GM19438 (cell line): ENCODE measurements around the gene SLC5A5.
"Not testable (repeated sequence)": the region's sequence is repeated elsewhere in the genome, so short reads cannot be mapped to it uniquely, and the experiment has no call there.

ENCODE experiments used
- ATAC-seq: cut with Tn5 transposase; IDR thresholded peaks from one replicate; pipeline ENCODE4 v1.9.1; 2021; ENCODE audit warnings: low read depth; ENCODE audit not compliant: unreplicated experiment

Gene SLC5A5

DNA sequence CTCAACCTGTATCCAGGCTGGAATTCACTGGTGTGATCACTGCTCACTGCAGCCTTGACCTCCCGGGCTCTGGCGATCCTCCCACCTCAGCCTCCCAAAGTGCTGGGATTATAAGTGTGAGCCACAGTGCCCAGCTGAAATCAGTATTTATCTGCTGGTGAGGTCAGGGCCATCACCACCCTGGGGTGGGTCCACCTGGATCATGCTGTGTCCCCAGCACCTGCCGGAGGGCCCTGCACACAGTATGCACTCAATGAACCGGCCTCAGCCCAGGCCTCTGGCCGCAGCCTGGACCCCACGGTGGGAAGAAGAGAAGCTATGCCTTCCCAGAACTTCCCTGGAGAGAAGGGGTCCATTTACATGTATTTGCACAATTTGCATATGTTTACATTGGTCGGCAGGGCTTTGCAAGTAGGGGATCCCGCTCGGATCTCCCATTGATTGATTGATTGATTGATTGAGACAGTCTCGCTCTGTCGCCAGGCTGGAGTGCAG, 2.6 kb upstream of the SLC5A5 start:
- no peak for ATAC-seq

DNA sequence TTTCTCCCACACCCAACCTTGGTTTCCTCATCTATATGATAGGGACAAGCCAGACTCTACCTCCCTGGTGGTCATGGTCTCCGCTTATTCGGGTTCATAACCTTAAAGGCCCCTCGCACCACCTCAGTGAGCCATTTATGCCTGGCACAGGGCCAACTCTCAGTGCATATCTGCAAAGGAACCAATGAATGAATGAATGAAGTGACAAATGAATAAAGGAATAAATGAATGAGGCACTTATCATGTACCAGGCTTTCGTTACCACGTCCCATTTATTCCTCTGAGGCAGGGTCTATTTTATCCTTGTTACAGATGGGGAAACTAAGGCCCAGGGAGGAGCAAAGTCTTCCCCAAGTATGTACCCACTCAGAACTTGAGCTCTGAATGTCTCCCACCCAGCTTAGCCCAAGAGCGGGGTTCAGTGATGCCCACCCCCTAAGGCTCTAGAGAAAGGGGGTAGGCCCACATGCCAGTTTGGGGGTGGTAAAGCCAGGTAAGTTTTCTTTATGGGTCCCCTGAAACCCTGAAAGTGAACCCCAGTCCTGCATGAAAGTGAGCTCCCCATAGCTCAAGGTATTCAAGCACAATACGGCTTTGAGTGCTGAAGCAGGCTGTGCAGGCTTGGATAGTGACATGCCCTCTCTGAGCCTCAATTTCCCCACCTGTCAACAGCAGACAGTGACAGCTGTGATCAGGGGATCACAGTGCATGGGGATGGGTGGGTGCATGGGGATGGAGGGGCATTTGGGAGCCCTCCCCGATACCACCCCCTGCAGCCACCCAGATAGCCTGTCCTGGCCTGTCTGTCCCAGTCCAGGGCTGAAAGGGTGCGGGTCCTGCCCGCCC, 490 bp upstream of the SLC5A5 start:
- ATAC-seq: no peak

DNA sequence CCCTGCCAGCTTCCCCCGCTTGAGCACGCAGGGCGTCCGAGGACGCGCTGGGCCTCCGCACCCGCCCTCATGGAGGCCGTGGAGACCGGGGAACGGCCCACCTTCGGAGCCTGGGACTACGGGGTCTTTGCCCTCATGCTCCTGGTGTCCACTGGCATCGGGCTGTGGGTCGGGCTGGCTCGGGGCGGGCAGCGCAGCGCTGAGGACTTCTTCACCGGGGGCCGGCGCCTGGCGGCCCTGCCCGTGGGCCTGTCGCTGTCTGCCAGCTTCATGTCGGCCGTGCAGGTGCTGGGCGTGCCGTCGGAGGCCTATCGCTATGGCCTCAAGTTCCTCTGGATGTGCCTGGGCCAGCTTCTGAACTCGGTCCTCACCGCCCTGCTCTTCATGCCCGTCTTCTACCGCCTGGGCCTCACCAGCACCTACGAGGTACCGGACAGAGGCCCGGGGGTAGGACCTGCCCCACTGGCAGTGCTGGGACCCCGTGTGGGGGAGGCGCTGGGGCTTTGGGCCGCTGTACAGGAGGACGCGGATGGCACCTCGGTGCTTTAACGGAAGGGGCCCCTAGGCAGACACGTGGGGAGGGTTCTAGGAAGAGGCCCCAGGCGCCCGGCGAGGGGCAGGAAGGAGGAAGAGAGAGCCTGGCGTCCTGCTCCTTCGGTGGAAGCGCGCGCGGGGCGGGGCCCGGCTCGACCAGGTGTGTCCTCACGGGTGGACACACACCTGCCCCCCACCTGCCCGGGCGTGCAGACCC, 681 bp downstream of the SLC5A5 start:
- ATAC-seq: no peak

DNA sequence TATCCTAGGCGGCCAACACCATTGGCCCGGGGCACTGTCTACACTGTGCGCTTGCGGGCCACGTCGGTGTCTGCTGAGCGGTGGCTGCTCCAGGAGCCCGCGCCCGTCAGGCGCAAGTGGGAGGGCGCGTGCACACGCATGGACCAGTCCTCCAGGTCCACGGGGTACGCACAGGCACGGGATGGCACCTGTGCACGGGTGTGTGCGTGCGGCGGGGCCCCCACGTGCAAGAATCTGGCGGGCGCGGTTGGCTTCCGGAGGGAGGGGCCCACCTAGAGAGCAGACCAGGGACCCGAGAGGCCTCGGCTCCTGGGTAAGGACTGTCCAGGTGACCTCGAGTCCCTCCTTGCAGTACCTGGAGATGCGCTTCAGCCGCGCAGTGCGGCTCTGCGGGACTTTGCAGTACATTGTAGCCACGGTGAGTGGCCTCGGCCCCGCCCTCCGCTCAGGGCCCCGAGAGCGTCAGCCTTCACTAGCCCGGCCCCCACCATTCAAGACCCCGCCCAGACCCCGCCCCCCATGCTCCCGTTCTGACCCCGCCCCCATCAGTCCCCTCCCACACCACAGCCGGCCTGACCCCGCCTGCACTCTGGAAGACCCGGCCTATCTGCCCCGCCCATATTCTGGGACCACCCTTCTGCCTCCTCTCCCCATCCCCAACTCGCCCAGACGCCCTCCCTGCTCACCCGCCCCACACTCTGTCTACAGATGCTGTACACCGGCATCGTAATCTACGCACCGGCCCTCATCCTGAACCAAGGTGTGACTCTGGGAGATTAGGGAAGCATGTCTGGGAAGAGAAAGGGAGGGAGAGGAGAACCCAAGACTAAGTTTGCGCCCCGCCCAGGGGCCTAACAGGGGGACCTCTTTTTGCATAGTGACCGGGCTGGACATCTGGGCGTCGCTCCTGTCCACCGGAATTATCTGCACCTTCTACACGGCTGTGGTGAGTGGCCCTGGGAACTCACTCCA, 2.3 kb downstream of the SLC5A5 start:
- no peak for ATAC-seq

DNA sequence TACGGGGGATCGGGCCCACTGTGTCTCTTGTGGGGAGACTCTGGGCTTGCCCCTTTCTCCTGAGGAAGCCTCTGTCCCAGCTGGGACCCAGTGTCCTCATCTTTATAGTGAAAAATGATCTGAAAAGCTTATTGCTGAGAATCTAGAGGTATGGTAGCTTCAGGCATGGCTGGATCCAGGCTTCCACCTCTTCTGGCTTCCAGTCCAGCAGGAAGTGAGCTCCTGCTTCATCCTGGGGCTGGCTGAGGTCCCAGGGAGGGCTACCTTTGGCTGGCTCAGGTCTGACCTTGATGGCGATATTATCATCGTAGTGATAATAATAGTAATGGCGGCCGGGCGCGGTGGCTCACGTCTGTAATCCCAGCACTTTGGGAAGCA, 3.0 kb downstream of the SLC5A5 start:
- ATAC-seq: no peak

DNA sequence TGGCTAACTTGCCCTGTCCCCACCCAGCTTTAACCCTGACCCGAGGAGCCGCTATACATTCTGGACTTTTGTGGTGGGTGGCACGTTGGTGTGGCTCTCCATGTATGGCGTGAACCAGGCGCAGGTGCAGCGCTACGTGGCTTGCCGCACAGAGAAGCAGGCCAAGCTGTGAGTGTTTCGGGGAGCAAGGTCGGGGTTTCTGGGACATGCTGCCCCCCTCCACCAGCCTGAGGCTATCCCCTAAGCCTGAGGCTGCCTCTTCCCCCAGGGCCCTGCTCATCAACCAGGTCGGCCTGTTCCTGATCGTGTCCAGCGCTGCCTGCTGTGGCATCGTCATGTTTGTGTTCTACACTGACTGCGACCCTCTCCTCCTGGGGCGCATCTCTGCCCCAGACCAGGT, 6.0 kb downstream of the SLC5A5 start:
- ATAC-seq: no peak

DNA sequence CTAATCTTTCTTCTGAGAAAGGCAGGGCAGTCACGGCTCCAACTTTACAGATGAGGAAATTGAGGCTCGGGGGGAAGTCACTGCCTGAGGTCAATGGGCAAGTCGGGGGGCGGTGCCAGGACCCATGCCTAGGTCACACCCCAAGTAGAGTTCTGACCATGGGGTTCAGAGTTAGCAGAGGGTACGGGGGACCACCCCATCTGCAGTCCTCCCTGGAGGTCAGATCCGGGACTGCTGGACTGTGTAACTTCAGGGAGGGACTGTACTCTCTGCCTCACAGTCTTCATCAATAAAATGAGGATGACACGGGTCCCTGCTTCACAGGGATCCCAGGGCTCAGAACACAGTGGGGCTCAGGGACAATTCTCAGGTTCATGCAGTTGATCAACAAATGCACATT, 7.7 kb downstream of the SLC5A5 start:
- ATAC-seq: no peak

DNA sequence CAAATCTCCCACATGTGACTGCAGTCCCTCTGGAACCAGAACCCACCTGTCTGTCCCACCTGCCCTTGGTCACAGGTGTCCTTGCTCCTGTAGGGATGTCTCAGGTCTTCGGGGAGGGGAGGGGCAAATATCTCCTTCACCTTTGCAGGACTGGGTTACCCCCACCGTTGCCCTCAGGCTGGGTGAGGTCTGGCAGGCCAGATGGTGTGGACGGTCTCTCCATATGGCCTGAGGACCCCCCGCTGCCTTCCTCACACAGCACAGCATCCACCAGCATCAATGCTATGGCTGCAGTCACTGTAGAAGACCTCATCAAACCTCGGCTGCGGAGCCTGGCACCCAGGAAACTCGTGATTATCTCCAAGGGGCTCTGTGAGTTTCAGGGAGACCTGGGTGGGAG, 10.0 kb downstream of the SLC5A5 start:
- no peak for ATAC-seq

DNA sequence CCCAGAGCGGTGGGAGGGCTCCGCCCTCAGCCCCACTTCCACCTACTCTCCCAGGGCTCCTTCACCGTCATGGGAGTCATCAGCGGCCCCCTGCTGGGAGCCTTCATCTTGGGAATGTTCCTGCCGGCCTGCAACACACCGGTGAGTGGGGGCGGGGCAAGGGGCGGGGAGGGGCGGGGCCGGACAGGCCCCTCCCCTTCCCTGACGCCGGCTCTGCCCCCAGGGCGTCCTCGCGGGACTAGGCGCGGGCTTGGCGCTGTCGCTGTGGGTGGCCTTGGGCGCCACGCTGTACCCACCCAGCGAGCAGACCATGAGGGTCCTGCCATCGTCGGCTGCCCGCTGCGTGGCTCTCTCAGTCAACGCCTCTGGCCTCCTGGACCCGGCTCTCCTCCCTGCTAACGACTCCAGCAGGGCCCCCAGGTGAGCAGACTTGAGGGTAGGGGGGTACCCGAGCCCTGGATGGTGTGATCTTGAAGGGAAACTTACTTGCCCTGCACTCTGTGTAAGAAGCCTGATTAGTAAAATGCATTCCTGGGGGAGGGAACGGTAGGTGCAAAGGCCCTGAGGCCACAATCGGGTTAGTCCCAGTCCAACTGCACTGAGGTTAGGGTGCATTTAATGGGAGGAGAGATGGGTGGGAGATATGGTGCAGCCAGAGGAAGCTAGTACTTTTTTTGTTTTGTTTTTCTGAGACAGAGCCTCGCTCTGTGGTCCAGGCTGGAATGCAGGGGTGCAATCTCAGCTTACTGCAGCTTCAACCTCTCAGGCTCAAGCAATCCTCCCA, 12.1 kb downstream of the SLC5A5 start:
- ATAC-seq: no peak

DNA sequence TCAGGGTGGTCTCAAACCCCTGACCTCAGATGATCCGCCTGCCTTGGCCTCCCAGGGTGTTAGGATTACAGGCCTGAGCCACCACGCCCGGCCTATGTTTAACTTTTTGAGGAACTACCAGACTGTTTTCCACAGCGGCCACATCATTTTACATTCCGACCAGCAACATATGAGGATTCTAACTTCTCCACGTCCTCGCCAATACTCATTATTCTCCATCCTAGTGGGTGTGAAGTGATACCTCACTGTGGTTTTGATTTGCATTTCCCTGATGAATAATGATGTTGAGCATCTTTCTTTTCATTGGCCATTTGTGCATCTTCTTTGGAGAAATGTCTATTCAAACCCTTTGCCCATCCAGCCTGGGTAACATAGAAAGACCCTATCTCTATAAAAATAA, 14.8 kb downstream of the SLC5A5 start:
- no peak for ATAC-seq

DNA sequence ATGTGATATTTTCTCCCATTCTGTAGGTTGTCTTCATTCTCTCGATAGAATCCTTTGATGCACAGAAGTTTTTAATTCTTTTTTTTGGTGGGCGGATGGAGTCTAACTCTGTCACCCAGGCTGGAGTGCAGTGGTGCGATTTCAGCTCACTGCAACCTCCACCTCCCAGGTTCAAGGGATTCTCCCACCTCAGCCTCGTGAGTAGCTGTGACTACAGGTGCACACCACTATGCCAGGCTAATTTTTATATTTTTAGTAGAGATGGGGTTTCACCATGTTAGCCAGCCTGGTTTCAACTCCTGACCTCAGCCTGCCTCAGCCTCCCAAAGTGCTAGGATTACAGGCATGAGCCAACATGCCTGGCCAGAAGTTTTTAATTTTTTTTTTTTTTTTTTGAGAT, 15.5 kb downstream of the SLC5A5 start:
- not testable (repeated sequence) for ATAC-seq

DNA sequence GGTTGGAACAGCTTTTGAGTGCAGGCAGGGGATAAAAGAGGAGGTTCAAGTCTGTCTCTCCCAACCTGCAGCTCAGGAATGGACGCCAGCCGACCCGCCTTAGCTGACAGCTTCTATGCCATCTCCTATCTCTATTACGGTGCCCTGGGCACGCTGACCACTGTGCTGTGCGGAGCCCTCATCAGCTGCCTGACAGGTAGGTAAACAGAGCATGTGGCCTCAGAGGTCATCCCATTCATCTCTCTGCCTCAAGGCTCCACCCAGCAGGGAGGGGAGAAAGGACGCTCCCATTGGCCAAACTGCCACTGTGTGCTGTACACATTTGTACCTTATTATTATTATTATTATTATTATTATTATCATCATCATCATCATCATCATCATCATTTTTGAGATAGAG, 16.5 kb downstream of the SLC5A5 start:
- ATAC-seq: no peak

DNA sequence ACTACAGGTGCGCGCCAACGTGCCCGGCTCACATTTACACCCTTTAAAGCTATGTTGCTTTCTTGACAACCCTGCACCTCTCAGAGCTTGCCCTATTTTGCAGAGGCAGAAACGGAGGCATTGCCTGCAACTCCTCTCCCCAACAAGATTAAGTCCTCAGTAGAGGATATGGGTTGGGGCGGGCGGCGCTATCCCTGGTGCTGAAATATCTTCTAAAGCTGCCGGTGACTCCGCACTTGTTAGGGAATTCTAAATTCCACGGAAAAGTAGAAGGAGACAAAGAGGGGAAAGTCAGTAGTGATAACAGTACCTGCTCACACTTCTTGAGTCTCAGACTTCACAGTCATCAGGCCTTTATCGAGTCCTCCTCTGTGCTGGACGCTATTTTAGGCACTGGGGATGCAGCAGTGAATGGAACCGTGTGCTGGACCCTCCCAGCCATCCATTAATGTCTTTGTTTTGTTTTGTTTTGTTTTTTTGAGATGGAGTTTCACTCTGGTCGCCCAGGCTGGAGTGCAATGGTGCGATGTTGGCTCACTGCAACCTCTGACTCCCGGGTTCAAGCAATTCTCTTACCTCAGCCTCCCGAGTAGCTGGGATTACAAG, 18.0 kb downstream of the SLC5A5 start:
- no peak for ATAC-seq

DNA sequence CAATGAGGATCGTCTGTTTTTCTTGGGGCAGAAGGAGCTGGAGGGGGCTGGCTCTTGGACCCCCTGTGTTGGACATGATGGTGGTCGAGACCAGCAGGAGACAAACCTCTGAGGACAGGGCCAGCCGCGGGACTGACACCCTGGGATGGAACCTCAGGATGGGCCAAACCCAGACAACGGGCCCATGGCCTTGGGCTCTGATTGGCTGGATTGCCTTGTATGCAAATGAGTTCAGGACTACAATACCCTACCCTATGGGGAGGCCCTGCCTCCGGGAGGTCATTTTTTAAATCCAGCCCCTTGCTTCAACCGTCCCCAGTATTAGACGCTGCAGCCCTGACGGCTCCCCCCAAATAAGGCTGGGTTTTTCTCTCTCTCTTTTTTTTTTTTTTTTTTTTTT, 22.0 kb downstream of the SLC5A5 start:
- ATAC-seq: no peak

DNA sequence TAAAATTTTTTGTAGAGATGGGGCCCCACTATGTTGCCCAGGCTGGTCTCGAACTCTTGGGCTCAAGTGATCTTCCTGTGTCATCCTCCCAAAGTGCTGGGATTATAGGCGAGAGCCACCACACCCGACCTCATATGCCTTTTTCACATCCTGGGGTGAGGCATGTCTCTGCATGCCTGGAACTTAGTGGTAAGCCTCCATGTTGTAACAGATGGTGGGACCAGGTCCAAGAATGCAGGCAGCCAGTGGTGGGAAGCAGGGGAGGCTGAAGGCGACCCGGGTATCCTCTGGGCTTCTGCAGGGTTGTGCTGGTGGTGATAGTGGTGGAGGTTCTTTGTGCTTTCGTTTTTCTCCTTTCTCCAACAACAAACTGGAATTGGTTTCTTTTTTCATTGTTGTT, 31.0 kb downstream of the SLC5A5 start:
- no peak for ATAC-seq

DNA sequence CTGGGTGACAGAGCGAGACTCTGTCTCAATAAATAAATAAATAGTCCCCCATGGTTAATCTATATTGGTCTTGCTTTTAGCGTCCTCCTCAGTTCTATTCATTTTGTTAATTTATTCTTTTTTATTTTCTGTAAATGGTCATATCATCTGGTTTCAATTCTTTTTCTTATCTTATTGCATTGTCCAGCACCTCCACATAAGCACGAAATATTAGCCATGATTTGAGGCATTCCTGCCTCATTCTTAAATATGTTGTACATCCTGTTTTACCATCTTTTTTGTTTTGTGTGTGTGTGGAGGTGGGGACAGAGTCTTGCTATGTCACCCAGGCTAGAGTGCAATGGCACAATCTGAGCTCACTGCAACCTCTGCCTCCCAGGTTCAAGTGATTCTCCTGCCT, 36.5 kb downstream of the SLC5A5 start:
- no peak for ATAC-seq

DNA sequence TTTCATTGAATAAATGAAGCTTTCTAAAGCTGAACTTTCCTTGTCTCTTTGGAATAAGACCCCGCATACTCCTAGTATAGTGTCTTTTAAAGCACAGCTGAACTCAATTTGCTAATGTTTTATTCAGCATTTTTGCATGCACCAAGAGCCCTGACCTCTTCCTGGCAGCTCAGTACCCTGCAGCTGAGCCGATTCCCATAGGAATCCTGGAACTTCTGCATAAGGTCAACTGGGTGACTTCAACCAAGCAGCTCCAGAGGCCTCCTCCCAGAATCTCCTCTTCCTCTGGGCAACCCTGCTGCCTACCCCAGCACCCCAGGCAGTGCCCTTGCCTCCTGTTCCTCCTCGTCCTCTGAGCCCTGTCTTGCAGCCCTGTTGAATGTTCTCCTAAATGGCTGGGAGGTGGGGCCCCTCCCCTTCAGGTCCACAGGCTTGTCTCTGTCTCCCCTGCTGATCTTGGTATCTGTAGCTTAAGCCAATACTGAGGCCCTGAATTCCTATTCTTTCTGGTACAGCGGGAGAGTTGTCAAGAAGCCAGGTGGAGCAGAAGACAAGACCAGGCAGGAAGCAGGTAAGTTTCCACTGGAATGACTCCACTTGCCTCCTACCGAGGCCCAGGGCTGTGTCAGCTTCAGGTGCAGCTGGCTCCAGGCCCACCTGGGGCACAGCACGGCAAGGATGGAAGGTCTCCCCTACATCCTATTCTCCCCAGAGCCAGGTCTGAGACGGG, 37.4 kb downstream of the SLC5A5 start:
- no peak for ATAC-seq

DNA sequence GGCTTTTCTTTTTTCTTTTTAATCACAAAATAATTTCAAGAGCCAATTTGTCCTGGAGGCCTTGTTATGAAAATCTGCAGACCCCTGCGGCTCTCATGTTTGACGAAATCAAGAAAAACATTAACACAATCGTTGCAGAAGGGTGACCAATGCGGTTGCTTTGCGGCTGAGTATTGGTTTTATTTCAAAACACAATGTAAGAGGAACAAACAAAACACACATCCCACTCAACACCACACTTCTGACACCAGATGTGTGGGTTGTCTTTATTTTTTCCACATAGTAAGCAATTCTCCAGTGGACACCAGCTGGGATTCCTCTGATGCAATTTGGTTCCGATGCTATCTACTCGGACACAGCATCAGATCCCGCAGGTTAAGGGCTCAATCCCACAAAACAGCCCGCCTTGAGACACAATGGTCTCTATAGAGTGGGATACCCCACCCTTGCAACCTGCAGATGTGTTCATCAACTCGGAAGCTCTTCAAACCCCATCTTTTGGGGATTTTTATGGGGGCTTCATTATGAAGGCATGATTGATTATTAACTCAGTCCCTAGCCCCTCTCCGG, 39.1 kb downstream of the SLC5A5 start:
- ATAC-seq: no peak
